Midbrain (tissue), 1 donor: ENCODE measurements around the gene GINS1.

ENCODE experiments used
- DNase-seq: peaks from one replicate; lab custom pipeline; 2025; lab: John Stamatoyannopoulos, UW

Gene GINS1

DNA sequence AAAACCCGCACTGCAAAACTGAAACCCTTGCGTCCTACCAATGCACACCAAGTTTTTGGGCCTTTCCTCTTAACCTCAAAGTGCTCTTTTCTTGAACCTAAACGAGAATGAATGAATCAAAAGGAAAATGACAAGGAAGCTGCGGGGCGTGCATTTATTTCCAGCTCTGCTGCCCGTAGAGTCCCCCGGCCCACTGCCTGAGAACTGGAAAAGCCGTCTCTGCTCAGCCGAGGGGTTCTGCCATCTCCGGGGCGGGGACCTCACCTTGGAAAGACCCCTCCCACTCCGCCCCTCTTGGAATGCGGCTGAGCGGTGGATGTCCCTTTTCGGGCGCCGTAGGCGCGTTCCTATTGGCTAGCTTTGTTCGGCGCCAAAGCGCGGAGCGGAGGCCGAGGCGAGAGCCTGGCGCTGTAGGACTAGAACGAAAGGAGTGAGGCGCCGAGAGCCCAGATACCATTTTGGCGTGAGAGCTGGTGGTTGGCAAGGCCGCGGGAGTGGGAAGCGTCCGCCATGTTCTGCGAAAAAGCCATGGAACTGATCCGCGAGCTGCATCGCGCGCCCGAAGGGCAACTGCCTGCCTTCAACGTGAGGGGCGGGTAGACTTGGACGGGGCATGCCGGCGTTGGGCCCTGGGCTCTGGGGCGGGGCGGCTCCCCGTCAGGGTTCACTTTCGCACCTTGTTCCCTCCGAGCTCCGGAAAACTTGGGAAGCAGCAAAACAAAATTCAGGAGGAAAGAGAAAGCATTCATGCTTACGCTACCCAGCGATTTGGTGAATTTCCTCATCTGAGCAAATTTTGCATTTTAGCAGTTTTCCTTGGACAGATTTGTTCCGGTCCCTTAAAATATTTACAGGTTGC lies at the start of gene GINS1:
Gene GINS1 (plus strand): TSS at position 363 of the 859 bp plus-strand sequence. CDS start 148 bp downstream, at position 511.
- DNase-seq = peak; percentile 89

- no peak for DNase-seq
Observed at GRCh38 chr20:25360631-25361286, 46.7 kb upstream of the GINS1 start.

DNA sequence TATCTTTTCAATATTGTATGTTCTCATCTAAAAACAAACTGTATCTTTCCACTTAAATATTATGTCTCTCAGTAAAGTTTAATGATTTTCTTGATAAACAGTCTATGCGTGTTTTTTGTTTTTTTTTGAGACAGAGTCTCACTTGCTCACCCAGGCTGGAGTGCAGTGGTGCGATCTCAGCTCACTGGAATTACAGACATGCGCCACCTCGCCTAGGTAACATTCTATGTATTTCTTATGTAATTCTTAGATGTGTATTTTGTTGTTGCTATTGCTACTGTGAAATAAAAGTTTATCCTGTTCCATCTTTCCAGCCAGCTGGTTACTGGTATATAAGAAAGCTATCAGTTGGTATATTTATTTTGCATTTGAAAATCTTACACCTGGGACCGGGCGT lies 46.2 kb upstream of the GINS1 start:
- no peak for DNase-seq

- DNase-seq = no peak
Observed at GRCh38 chr20:25364180-25364788, 43.2 kb upstream of the GINS1 start.

- no peak for DNase-seq
Observed at GRCh38 chr20:25364879-25365699, 42.4 kb upstream of the GINS1 start.

GRCh38 chr20:25368526-25368925 lies 38.9 kb upstream of the GINS1 start:
- no peak for DNase-seq

DNA sequence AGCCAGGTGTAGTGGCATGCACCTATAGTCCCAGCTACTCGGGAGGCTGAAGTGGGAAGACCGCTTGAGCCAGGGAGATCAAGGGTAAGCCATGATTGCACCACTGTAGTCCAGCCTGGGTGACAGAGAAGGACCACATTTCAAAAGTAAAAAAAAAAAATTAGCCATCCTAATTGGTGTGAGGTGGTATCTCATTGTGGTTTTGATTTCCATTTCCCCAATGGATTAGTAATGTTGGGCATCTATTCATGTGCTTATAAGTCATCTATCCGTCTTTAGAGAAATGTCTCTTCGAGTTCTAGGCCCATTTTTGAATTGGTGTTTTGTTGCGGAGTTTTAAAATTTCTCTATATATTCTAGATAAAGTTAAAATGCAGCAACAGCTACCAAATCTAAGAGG lies 38.5 kb upstream of the GINS1 start:
- no peak for DNase-seq

DNA sequence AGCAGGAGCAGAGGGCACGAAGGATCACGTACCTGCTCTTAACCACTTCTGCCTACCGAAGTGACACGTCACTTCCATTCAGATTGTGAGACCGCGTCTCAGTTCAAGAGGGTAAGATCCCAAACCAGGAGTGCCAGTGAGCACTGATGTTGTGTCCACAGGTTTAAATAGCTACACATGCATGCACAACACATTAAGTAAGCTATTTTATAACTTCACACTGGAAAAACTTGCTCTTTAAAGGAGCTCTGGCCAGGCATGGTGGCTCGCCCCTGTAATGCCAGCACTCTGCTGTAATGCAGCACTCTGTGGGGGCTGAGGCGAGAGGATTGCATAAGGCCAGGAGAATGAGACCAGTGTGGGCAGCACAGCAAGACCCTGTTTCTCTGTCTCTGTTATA lies 37.9 kb upstream of the GINS1 start:
- DNase-seq = no peak

GRCh38 chr20:25369971-25370370 lies 37.5 kb upstream of the GINS1 start:
- DNase-seq = no peak

DNA sequence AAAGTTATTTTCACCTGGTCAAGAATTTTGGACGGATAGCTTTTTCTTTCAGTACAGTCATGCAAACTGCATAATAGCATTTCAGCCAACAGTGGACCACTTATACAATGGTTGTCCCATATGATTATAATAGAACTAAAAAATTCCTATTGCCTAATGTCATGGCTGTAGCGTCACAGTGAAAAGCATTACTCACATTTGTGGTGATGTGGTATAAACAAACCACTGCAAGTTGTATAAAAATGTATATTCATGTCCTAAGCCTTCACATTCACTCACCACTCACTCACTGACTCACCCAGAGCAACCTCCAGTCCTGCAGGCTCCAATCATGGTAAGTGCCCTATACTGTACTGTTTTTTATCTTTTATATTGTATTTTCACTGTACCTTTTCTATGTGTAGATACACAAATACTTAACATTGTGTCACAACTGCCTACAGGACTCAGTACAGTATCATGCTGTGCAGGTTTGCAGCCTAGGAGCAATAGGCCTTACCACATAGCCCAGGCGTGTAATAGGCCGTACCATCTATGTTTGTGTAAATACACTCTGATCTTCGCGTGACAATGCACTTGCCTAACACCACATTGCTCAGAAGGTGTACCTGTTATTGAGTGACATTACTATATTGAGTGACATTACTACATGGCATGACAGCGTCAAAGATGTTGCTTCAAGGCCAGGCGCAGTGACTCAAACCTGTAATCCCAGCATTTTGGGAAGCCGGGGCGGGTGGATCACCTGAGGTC lies 34.7 kb upstream of the GINS1 start:
- DNase-seq = no peak

DNA sequence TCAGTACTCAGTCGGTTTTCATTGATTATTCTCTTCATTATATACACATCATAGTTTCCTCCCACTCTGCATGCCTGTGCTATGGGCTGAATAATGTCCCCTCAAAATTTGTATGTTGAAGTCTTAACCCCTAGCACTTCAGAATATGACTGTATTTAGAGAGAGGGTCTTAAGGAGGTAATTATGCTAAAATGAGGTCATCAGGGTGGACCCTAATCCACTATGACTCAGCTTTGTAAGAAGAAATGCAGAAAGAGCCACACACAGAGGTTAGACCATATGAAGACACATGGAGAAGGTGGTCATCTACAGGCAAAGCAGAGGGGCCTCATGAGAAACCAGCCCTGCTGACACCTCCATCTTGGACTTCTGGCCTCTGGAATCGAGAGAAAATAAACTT lies 32.6 kb upstream of the GINS1 start:
- DNase-seq = no peak

GRCh38 chr20:25376236-25376635 lies 31.2 kb upstream of the GINS1 start:
- DNase-seq = peak; percentile 35

GRCh38 chr20:25376886-25377285 lies 30.6 kb upstream of the GINS1 start:
- no peak for DNase-seq

- DNase-seq = no peak
Observed at GRCh38 chr20:25378189-25378883, 29.1 kb upstream of the GINS1 start.

DNA sequence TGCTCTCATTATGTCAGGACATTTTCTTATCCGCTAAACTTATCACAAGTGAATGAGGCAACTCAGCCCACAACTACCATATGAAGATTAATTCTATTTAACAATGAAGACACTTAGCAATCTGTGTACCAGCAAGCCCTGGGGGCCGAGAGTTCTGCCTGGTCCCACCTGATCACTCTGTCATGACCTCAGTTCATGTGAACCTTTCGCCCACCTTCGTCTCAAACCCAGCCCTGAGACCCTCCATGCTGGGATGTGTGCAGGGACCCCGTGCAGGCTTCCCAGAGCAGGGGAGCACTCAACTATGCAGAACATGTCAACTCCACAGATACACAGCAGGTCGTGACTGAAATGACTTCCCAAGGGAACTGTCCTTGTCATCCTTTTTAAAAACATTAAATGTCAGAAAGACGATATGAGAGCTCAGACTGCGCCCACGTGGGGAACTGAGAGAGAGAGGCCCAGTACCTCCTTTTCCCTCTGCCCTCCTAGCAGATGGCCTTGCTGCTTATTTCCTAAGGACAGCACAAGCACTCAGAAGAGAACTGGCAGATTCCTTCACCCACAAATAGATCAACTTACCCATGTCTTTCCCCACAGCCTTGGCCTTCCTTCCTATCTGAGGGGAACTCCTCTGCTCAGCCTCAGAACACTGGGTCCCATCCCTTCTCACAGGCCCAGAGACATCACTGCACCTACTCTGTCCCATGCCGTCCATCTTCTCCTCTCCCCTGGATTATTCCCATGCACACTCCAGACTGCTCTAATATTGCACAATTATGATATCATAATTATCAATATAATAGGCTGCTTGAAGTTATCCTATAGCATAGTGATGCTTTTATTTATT lies 28.4 kb upstream of the GINS1 start:
- no peak for DNase-seq

DNA sequence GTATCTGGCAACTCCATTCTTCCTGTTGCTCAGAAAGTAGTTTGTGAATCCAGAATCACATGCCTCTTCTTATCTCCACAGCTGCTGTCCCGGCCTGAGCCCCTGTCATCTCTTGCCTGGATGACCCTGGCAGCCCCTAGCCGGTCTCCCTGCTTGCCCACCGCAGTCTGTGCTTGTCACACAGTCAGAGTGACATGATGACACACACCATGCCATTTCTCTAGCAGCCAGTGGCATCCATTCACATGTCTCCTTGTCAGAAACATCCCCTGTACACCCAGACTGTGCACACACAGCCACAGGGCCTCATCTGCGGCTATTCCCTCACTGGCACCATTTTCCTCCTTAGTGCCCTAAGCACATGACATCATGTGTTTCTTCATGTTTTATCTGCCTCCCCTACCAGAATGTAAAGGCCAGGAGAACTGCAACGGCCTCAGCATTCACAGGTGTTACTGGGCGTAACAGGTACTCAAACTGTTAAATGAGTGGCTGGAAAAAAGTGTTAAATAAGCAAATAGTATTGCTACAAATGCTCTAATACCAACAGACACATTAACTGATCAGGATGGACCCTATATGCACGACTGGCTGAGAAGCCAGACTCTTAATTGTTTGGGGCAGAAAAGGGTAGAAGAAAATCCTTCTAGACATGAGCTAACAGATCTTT lies 26.4 kb upstream of the GINS1 start:
- no peak for DNase-seq

- DNase-seq = no peak
Observed at GRCh38 chr20:25382704-25383370, 24.6 kb upstream of the GINS1 start.

DNA sequence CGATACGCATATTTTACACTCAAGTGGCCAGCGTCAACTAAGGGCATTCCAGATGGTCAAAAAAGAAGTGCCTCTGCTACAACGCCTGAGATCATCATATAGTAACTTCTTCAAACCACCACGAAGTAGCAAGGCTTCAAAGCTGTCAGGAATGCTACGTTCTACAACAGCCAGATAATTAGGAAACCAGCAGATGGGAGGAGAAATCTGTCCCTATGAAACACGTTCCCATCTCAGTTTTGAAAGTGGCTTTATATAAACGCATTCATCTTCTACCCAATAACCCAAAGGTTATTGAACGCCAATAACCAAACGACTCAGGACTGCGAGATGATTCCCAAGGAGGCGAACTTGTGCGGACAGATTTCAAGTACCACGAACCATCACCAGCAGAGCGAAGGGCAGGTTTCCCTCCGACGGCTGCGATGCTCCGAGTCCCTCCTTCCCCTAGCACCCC lies 18.0 kb upstream of the GINS1 start:
- DNase-seq = peak; percentile 12
